Neural progenitor cell (in vitro differentiated cells): Measurements from ENCODE around the gene RTEL1.

ENCODE experiments used
- EZH2 ChIP-seq: fragments of 200-600 bp; sonication (generic); IDR thresholded peaks from 2 replicates; pipeline ENCODE4 v1.6.1; 2017; ENCODE audit warnings: antibody characterized with exemption, mild to moderate bottlenecking, moderate library complexity
- EZH2phosphoT487 ChIP-seq: fragments of 200-600 bp; sonication (generic); IDR thresholded peaks from 2 replicates; pipeline ENCODE4 v1.6.1; 2017; ENCODE audit warnings: antibody characterized with exemption
- TF ChIP-seq, protein P1 (sequence below): fragments of 200-600 bp; sonication (generic); IDR thresholded peaks from 2 replicates; pipeline ENCODE4 v1.5.1; 2017; ENCODE audit warnings: antibody characterized with exemption, mild to moderate bottlenecking

DNA sequence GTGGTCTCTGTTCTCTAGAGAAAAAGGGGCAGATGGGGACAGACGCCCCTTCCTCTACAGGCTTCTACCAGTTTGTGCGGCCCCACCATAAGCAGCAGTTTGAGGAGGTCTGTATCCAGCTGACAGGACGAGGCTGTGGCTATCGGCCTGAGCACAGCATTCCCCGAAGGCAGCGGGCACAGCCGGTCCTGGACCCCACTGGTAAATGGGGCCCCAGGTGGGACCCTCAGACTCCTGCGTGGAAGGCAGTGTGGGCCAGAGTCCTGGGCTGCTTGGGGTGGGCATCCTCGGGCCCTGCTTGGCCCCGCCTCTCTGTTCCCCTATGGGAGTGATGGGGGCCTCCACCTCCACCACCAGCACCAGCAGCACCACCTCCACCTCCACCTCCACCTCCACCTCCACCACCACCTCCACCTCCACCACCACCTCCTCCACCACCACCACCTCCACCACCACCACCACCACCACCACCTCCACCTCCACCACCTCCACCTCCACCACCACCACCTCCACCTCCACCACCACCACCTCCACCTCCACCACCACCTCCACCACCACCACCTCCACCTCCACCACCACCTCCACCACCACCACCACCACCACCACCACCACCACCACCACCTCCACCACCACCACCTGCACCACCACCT, 35.1 kb downstream of the RTEL1 start:
- TF ChIP-seq, protein P1, sequence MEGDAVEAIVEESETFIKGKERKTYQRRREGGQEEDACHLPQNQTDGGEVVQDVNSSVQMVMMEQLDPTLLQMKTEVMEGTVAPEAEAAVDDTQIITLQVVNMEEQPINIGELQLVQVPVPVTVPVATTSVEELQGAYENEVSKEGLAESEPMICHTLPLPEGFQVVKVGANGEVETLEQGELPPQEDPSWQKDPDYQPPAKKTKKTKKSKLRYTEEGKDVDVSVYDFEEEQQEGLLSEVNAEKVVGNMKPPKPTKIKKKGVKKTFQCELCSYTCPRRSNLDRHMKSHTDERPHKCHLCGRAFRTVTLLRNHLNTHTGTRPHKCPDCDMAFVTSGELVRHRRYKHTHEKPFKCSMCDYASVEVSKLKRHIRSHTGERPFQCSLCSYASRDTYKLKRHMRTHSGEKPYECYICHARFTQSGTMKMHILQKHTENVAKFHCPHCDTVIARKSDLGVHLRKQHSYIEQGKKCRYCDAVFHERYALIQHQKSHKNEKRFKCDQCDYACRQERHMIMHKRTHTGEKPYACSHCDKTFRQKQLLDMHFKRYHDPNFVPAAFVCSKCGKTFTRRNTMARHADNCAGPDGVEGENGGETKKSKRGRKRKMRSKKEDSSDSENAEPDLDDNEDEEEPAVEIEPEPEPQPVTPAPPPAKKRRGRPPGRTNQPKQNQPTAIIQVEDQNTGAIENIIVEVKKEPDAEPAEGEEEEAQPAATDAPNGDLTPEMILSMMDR: no peak
- TF ChIP-seq EZH2 (no peak), EZH2phosphoT487 (no peak)
